Glutamatergic neuron (in vitro differentiated cells): Measurements from ENCODE around the gene IL9. TPM values are rescaled to one million over a fixed set of nuclear protein-coding genes. Genes with fewer than 3 reads are reported as not detected.

Experiments
- DNase-seq: peaks from one replicate; pipeline ENCODE4 v3.0.0; 2022
- H3K27ac Mint-ChIP-seq: one replicate; pipeline ENCODE4 v1.8.0; 2020; ENCODE audit warnings: mild to moderate bottlenecking, mixed read lengths, inconsistent platforms; ENCODE audit not compliant: unreplicated experiment
- H3K27me3 Mint-ChIP-seq: one replicate; pipeline ENCODE4 v1.8.0; 2020; ENCODE audit warnings: mild to moderate bottlenecking, moderate library complexity, mixed read lengths, inconsistent platforms; ENCODE audit not compliant: unreplicated experiment
- H3K36me3 Mint-ChIP-seq: one replicate; pipeline ENCODE4 v1.8.0; 2020; ENCODE audit warnings: mild to moderate bottlenecking, mixed read lengths, inconsistent platforms; ENCODE audit not compliant: unreplicated experiment
- H3K4me1 Mint-ChIP-seq: one replicate; pipeline ENCODE4 v1.8.0; 2020; ENCODE audit warnings: mild to moderate bottlenecking, low read depth, mixed read lengths, inconsistent platforms; ENCODE audit not compliant: unreplicated experiment
- H3K4me3 Mint-ChIP-seq: one replicate; pipeline ENCODE4 v1.8.0; 2020; ENCODE audit warnings: mild to moderate bottlenecking, mixed read lengths, inconsistent platforms; ENCODE audit not compliant: unreplicated experiment
- H3K9me3 Mint-ChIP-seq: one replicate; pipeline ENCODE4 v1.8.0; 2020; ENCODE audit warnings: mild to moderate bottlenecking, moderate library complexity, mixed read lengths, inconsistent platforms; ENCODE audit not compliant: unreplicated experiment
- CTCF ChIP-seq: fragments of 200-600 bp; sonication (generic); IDR thresholded peaks from one replicate; pipeline ENCODE4 v1.5.0; 2021; ENCODE audit not compliant: partially characterized antibody, unreplicated experiment
- total RNA-seq: library from RNA; stranded (reverse); fragmentation: NEBNext Ultra II Directional; extraction: Animal tissue kit (Norgen Biotek cat#: 25700); gene quantifications from one replicate; pipeline ENCODE4 v1.2.1, GENCODE V29; 2021; ENCODE audit not compliant: unreplicated experiment

Gene IL9
- total RNA-seq, 1 donor from 2014 or later: not detected

- H3K4me3 Mint-ChIP-seq: no peak overlapping the region
- TF ChIP-seq CTCF: no peak
- H3K9me3 Mint-ChIP-seq: peaks cover 1% of the 10 kb centered on the region
- no peak overlapping the region for H3K27ac Mint-ChIP-seq
- DNase-seq: no peak
- no peaks in the 10 kb centered on the region for H3K4me1 Mint-ChIP-seq
- H3K27me3 Mint-ChIP-seq: peaks cover 2% of the 10 kb centered on the region
- no peaks in the 10 kb centered on the region for H3K36me3 Mint-ChIP-seq
Measured at GRCh38 chr5:135920199-135920598, 24.6 kb upstream of the IL9 start.

- H3K27me3 Mint-ChIP-seq: peaks cover 5% of the 10 kb centered on the region
Measured at GRCh38 chr5:135916638-135917263, 21.1 kb upstream of the IL9 start.

GRCh38 chr5:135915466-135916001 lies 19.9 kb upstream of the IL9 start:
- H3K9me3 Mint-ChIP-seq: peaks cover 2% of the 10 kb centered on the region
- peaks cover 5% of the 10 kb centered on the region for H3K27me3 Mint-ChIP-seq
- H3K4me3 Mint-ChIP-seq: no peak overlapping the region
- TF ChIP-seq CTCF: no peak
- no peak for DNase-seq
- H3K27ac Mint-ChIP-seq: no peak overlapping the region
- H3K4me1 Mint-ChIP-seq: no peaks in the 10 kb centered on the region
- peaks cover 3% of the 10 kb centered on the region for H3K36me3 Mint-ChIP-seq

More at GRCh38 chr5:135916638-135917263, 21.1 kb upstream of the IL9 start:
- H3K4me3 Mint-ChIP-seq: no peak overlapping the region
- H3K9me3 Mint-ChIP-seq: peaks cover 2% of the 10 kb centered on the region
- no peak for DNase-seq
- no peaks in the 10 kb centered on the region for H3K4me1 Mint-ChIP-seq
- no peak overlapping the region for H3K27ac Mint-ChIP-seq
- peaks cover 3% of the 10 kb centered on the region for H3K36me3 Mint-ChIP-seq
- TF ChIP-seq CTCF: no peak

- Mint-ChIP-seq H3K36me3 (peaks cover 3% of the 10 kb centered on the region), H3K4me1 (no peaks in the 10 kb centered on the region), H3K4me3 (no peak overlapping the region), H3K9me3 (peaks cover 2% of the 10 kb centered on the region), H3K27me3 (peaks cover 5% of the 10 kb centered on the region), H3K27ac (no peak overlapping the region)
- TF ChIP-seq CTCF: no peak
- DNase-seq: no peak
Measured at GRCh38 chr5:135913713-135914626, 18.3 kb upstream of the IL9 start.

GRCh38 chr5:135905144-135905543 lies 9.5 kb upstream of the IL9 start:
- TF ChIP-seq CTCF: no peak
- Mint-ChIP-seq H3K27me3 (no peaks in the 10 kb centered on the region), H3K4me3 (no peak overlapping the region), H3K9me3 (no peaks in the 10 kb centered on the region), H3K36me3 (no peaks in the 10 kb centered on the region), H3K4me1 (no peaks in the 10 kb centered on the region), H3K27ac (no peak overlapping the region)
- DNase-seq: no peak
